ENCODE measurements around the gene TTBK1.

Gene TTBK1

GRCh38 chr6:43303751-43304331 lies 60.6 kb downstream of the TTBK1 start:
- TF ChIP-seq CTCF (IDR thresholded peaks at IDR 0.05; ENCODE audit: low read depth, low read length), result no peak
- TF ChIP-seq EZH2phosphoT487 (IDR thresholded peaks at IDR 0.05; ENCODE audit: low read depth), result no peak
- no peaks in the 10 kb centered on the region for H3K9me3 ChIP-seq (ENCODE audit: insufficient read depth, low read length)
- H3K27ac ChIP-seq (ENCODE audit: low read length), result no peak overlapping the region
- H3K4me1 ChIP-seq (ENCODE audit: low read length), result peaks cover 19% of the 10 kb centered on the region
- peaks cover 2% of the 10 kb centered on the region for H3K36me3 ChIP-seq (replicated peaks; ENCODE audit: low read depth, low read length)
- no peak overlapping the region for H2AFZ ChIP-seq (ENCODE audit: low read depth, low read length)
- H3K79me2 ChIP-seq (ENCODE audit: low read length), result no peaks in the 10 kb centered on the region
- H4K20me1 ChIP-seq (ENCODE audit: insufficient read depth, low read length), result no peaks in the 10 kb centered on the region
- H3K4me3 ChIP-seq (ENCODE audit: low read length), result no peak overlapping the region
- H3K9ac ChIP-seq (ENCODE audit: low read length), result no peak overlapping the region
- H3K27me3 ChIP-seq (ENCODE audit: low read depth, low read length), result no peaks in the 10 kb centered on the region
- H3K4me2 ChIP-seq (ENCODE audit: low read length), result no peak overlapping the region

GRCh38 chr6:43304361-43304760 lies 61.1 kb downstream of the TTBK1 start:
- H4K20me1 ChIP-seq (ENCODE audit: insufficient read depth, low read length), result no peaks in the 10 kb centered on the region
- H3K79me2 ChIP-seq (ENCODE audit: low read length), result no peaks in the 10 kb centered on the region
- peaks cover 24% of the 10 kb centered on the region for H3K4me1 ChIP-seq (ENCODE audit: low read length)
- no peak overlapping the region for H3K4me3 ChIP-seq (ENCODE audit: low read length)
- H3K9ac ChIP-seq (ENCODE audit: low read length), result no peak overlapping the region
- no peak for TF ChIP-seq EZH2phosphoT487 (IDR thresholded peaks at IDR 0.05; ENCODE audit: low read depth)
- no peak for TF ChIP-seq CTCF (IDR thresholded peaks at IDR 0.05; ENCODE audit: low read depth, low read length)
- peaks cover 2% of the 10 kb centered on the region for H3K36me3 ChIP-seq (replicated peaks; ENCODE audit: low read depth, low read length)
- no peak overlapping the region for H2AFZ ChIP-seq (ENCODE audit: low read depth, low read length)
- H3K9me3 ChIP-seq (ENCODE audit: insufficient read depth, low read length), result no peaks in the 10 kb centered on the region
- H3K27ac ChIP-seq (ENCODE audit: low read length), result no peak overlapping the region
- H3K27me3 ChIP-seq (ENCODE audit: low read depth, low read length), result no peaks in the 10 kb centered on the region
- H3K4me2 ChIP-seq (ENCODE audit: low read length), result no peak overlapping the region

- Histone ChIP-seq H4K20me1 (ENCODE audit: insufficient read depth, low read length) (no peaks in the 10 kb centered on the region), H2AFZ (ENCODE audit: low read depth, low read length) (no peak overlapping the region), H3K9ac (ENCODE audit: low read length) (no peak overlapping the region), H3K4me3 (ENCODE audit: low read length) (no peak overlapping the region), H3K4me2 (ENCODE audit: low read length) (no peak overlapping the region), H3K9me3 (ENCODE audit: insufficient read depth, low read length) (no peaks in the 10 kb centered on the region), H3K79me2 (ENCODE audit: low read length) (no peaks in the 10 kb centered on the region), H3K27ac (ENCODE audit: low read length) (no peak overlapping the region), H3K36me3 (replicated peaks; ENCODE audit: low read depth, low read length) (peaks cover 2% of the 10 kb centered on the region), H3K4me1 (ENCODE audit: low read length) (peaks cover 23% of the 10 kb centered on the region), H3K27me3 (ENCODE audit: low read depth, low read length) (no peaks in the 10 kb centered on the region)
- TF ChIP-seq EZH2phosphoT487 (IDR thresholded peaks at IDR 0.05; ENCODE audit: low read depth) (no peak), CTCF (IDR thresholded peaks at IDR 0.05; ENCODE audit: low read depth, low read length) (no peak)
These were observed 61.6 kb downstream of the TTBK1 start for GRCh38 chr6:43304882-43305281.

GRCh38 chr6:43306086-43306485 lies 62.8 kb downstream of the TTBK1 start:
- TF ChIP-seq EZH2phosphoT487 (IDR thresholded peaks at IDR 0.05; ENCODE audit: low read depth) (no peak), CTCF (IDR thresholded peaks at IDR 0.05; ENCODE audit: low read depth, low read length) (no peak)
- Histone ChIP-seq H3K27me3 (ENCODE audit: low read depth, low read length) (no peaks in the 10 kb centered on the region), H3K79me2 (ENCODE audit: low read length) (no peaks in the 10 kb centered on the region), H3K4me2 (ENCODE audit: low read length) (no peak overlapping the region), H3K27ac (ENCODE audit: low read length) (no peak overlapping the region), H3K36me3 (replicated peaks; ENCODE audit: low read depth, low read length) (peaks cover 4% of the 10 kb centered on the region), H3K9me3 (ENCODE audit: insufficient read depth, low read length) (no peaks in the 10 kb centered on the region), H4K20me1 (ENCODE audit: insufficient read depth, low read length) (no peaks in the 10 kb centered on the region), H2AFZ (ENCODE audit: low read depth, low read length) (no peak overlapping the region), H3K4me3 (ENCODE audit: low read length) (no peak overlapping the region), H3K9ac (ENCODE audit: low read length) (no peak overlapping the region), H3K4me1 (ENCODE audit: low read length) (peaks cover 29% of the 10 kb centered on the region)

All from OCI-LY3 (cell line).